SK-N-SH (cell line): Measurements from ENCODE around the gene MACROD2.

Experiments
- CTCF ChIP-seq: fragments of 200-600 bp; sonication (generic); IDR thresholded peaks from 2 replicates; pipeline ENCODE4 v1.6.1; 2017; ENCODE audit warnings: antibody characterized with exemption, mild to moderate bottlenecking, moderate library complexity
- EP300 ChIP-seq, 2 experiments: IDR thresholded peaks; 2 replicates each; pipeline versions ENCODE4 v1.4.0 to v1.6.1; 2012; ENCODE audit warnings: borderline replicate concordance in 1 of 2, low read depth in 1 of 2, low read length in 1 of 2
- EZH2phosphoT487 ChIP-seq: fragments of 200-600 bp; sonication (generic); IDR thresholded peaks from 2 replicates; pipeline ENCODE4 v1.6.1; 2017; ENCODE audit warnings: low read depth, mixed run types, mild to moderate bottlenecking, antibody characterized with exemption, moderate library complexity, borderline replicate concordance
- FOXM1 ChIP-seq: IDR thresholded peaks from 2 replicates; pipeline ENCODE4 v1.4.0; 2012; ENCODE audit warnings: low read depth, mild to moderate bottlenecking
- GABPA ChIP-seq: IDR thresholded peaks from 2 replicates; pipeline ENCODE4 v1.4.0; 2012; ENCODE audit warnings: low read depth, mild to moderate bottlenecking
- GATA2 ChIP-seq: sonication (generic); formaldehyde crosslinking; IDR thresholded peaks from 2 replicates; pipeline ENCODE4 v1.5.0; 2020; ENCODE audit warnings: mild to moderate bottlenecking, missing genetic modification reagents
- JUND ChIP-seq: IDR thresholded peaks from 2 replicates; pipeline ENCODE4 v1.4.0; 2012
- MAX ChIP-seq: IDR thresholded peaks from 2 replicates; pipeline ENCODE4 v1.4.0; 2012; ENCODE audit warnings: low read depth
- NRF1 ChIP-seq: IDR thresholded peaks from 2 replicates; pipeline ENCODE4 v1.6.1; 2012; ENCODE audit warnings: low read depth, mild to moderate bottlenecking, low read length
- POLR2AphosphoS5 ChIP-seq: IDR thresholded peaks from 2 replicates; pipeline ENCODE4 v1.6.1; 2012; ENCODE audit warnings: low read depth, low read length
- REST ChIP-seq: IDR thresholded peaks from 2 replicates; pipeline ENCODE4 v1.6.1; 2012; ENCODE audit warnings: mild to moderate bottlenecking, low read depth, low read length, moderate library complexity
- TAF1 ChIP-seq: IDR thresholded peaks from 2 replicates; pipeline ENCODE4 v1.6.1; 2012; ENCODE audit warnings: low read depth, mild to moderate bottlenecking, low read length, moderate library complexity, borderline replicate concordance
- YY1 ChIP-seq: IDR thresholded peaks from 2 replicates; pipeline ENCODE4 v1.4.0; 2012; ENCODE audit warnings: low read depth, mild to moderate bottlenecking
- ZBTB33 ChIP-seq: IDR thresholded peaks from 2 replicates; pipeline ENCODE4 v1.4.0; 2012; ENCODE audit warnings: low read depth, borderline replicate concordance

- no peak for TF ChIP-seq EP300 (IDR thresholded peaks at IDR 0.05; ENCODE audit: borderline replicate concordance in 1 of 2, low read depth in 1 of 2, low read length in 1 of 2)
- TF ChIP-seq CTCF, result no peak
- no peak for TF ChIP-seq MAX
- TF ChIP-seq REST, result no peak
- no peak for TF ChIP-seq NRF1
- no peak for TF ChIP-seq GATA2 (CRISPR knock-in tag)
- no peak for TF ChIP-seq ZBTB33
- TF ChIP-seq GABPA, result no peak
- no peak for TF ChIP-seq FOXM1
- no peak for TF ChIP-seq JUND
- TF ChIP-seq TAF1, result no peak
- no peak for TF ChIP-seq EZH2phosphoT487
- no peak for TF ChIP-seq YY1
- TF ChIP-seq POLR2AphosphoS5, result no peak
These were observed 270.9 kb downstream of the MACROD2 start for GRCh38 chr20:14266246-14266645.
